ENCODE measurements around the gene ASZ1.
"Not testable (repeated sequence)": the region's sequence is repeated elsewhere in the genome, so short reads cannot be mapped to it uniquely, and the experiment has no call there.

The ASZ1 gene

GRCh38 chr7:117427258-117427701 is at the start of gene ASZ1:
Gene ASZ1, minus strand, starts transcription at chr7:117427493. Its CDS starts 33 bp downstream, at chr7:117427460.
- in situ Hi-C loops (cut with MboI; ENCODE audit: low sequenced_read_pairs), result no loop called here

GRCh38 chr7:117476557-117477215 is 49.4 kb upstream of the ASZ1 start:
- in situ Hi-C loops (cut with MboI; ENCODE audit: low sequenced_read_pairs), result no loop called here

GRCh38 chr7:117472335-117472734 is 45.0 kb upstream of the ASZ1 start:
- in situ Hi-C loops (cut with MboI; ENCODE audit: low sequenced_read_pairs), result no loop called here

GRCh38 chr7:117470777-117471176 is 43.5 kb upstream of the ASZ1 start:
- in situ Hi-C loops (cut with MboI; ENCODE audit: low sequenced_read_pairs), result no loop called here

GRCh38 chr7:117468174-117468573 is 40.9 kb upstream of the ASZ1 start:
- in situ Hi-C loops (cut with MboI; ENCODE audit: low sequenced_read_pairs), result no loop called here

GRCh38 chr7:117460815-117461214 is 33.5 kb upstream of the ASZ1 start:
- in situ Hi-C loops (cut with MboI; ENCODE audit: low sequenced_read_pairs), result not testable (repeated sequence)

GRCh38 chr7:117459735-117460134 is 32.4 kb upstream of the ASZ1 start:
- in situ Hi-C loops (cut with MboI; ENCODE audit: low sequenced_read_pairs), result no loop called here

GRCh38 chr7:117458977-117459583 is 31.8 kb upstream of the ASZ1 start:
- in situ Hi-C loops (cut with MboI; ENCODE audit: low sequenced_read_pairs), result no loop called here

- in situ Hi-C loops (cut with MboI; ENCODE audit: low sequenced_read_pairs), result no loop called here
These were observed 21.4 kb upstream of the ASZ1 start for GRCh38 chr7:117448655-117449054.

- in situ Hi-C loops (cut with MboI; ENCODE audit: low sequenced_read_pairs), result no loop called here
These were observed 19.0 kb upstream of the ASZ1 start for GRCh38 chr7:117446220-117446815.

- in situ Hi-C loops (cut with MboI; ENCODE audit: low sequenced_read_pairs), result no loop called here
These were observed 17.9 kb upstream of the ASZ1 start for GRCh38 chr7:117445206-117445605.

GRCh38 chr7:117444646-117445045 is 17.4 kb upstream of the ASZ1 start:
- in situ Hi-C loops (cut with MboI; ENCODE audit: low sequenced_read_pairs), result no loop called here

- in situ Hi-C loops (cut with MboI; ENCODE audit: low sequenced_read_pairs), result no loop called here
These were observed 8.3 kb upstream of the ASZ1 start for GRCh38 chr7:117435475-117436043.

GRCh38 chr7:117424090-117424829 is 3.0 kb downstream of the ASZ1 start:
- in situ Hi-C loops (cut with MboI; ENCODE audit: low sequenced_read_pairs), result no loop called here

GRCh38 chr7:117414591-117414990 is 12.7 kb downstream of the ASZ1 start:
- in situ Hi-C loops (cut with MboI; ENCODE audit: low sequenced_read_pairs), result not testable (repeated sequence)

GRCh38 chr7:117412946-117413559 is 14.2 kb downstream of the ASZ1 start:
- in situ Hi-C loops (cut with MboI; ENCODE audit: low sequenced_read_pairs), result no loop called here

- in situ Hi-C loops (cut with MboI; ENCODE audit: low sequenced_read_pairs), result no loop called here
These were observed 14.9 kb downstream of the ASZ1 start for GRCh38 chr7:117412390-117412789.

- in situ Hi-C loops (cut with MboI; ENCODE audit: low sequenced_read_pairs), result no loop called here
These were observed 15.8 kb downstream of the ASZ1 start for GRCh38 chr7:117411539-117411938.

- in situ Hi-C loops (cut with MboI; ENCODE audit: low sequenced_read_pairs), result no loop called here
These were observed 18.5 kb downstream of the ASZ1 start for GRCh38 chr7:117408831-117409230.

GRCh38 chr7:117405519-117405918 is 21.8 kb downstream of the ASZ1 start:
- in situ Hi-C loops (cut with MboI; ENCODE audit: low sequenced_read_pairs), result no loop called here

GRCh38 chr7:117403737-117404136 is 23.6 kb downstream of the ASZ1 start:
- in situ Hi-C loops (cut with MboI; ENCODE audit: low sequenced_read_pairs), result no loop called here
